ENCODE data around the gene VAMP5.

The VAMP5 gene

DNA sequence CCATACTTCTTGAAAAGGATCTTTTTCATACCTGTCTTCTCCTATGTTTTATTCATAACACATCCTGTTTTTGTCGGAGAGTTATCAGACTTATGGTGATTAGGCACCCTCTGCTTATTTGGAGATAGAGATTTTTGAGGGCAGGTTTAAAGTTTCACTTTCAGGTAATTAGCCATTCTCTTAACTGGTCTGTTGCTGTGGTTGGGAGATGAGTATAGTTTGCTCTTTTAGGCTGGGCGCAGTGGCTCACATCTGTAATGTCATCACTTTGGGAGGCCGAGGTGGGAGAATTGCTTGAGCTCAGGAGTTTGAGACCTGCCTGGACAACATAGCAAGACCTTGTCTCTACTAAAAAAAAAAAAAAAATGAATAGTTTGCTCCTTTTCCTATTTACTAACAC lies 58.5 kb downstream of the VAMP5 start:
- peak; percentile 57 for DNase-seq

Data from RPMI8226 (cell line).